Tibial nerve (tissue), 4 donors: ENCODE data around the gene KCNN4.
"Not testable (repeated sequence)": the region's sequence is repeated elsewhere in the genome, so short reads cannot be mapped to it uniquely, and the experiment has no call there.

Source experiments
- EP300 ChIP-seq, 2 donors: sonication (generic); formaldehyde crosslinking; IDR thresholded peaks; one replicate each; pipeline ENCODE4 v1.6.1; 2017; ENCODE audit warnings: antibody characterized with exemption in 2 of 2, mild to moderate bottlenecking in 1 of 2
- POLR2A ChIP-seq, 2 donors: fragments of 450-650 bp; IDR thresholded peaks; one replicate each; pipeline ENCODE4 v1.6.1; 2017; ENCODE audit warnings: antibody characterized with exemption in 2 of 2, mild to moderate bottlenecking in 2 of 2, moderate library complexity in 2 of 2
- TF ChIP-seq, protein P1 (sequence below), 5 experiments: fragments of 200-600 bp in 3 of 5; fragments of 450-650 bp in 2 of 5; sonication (generic) in 3 of 5; IDR thresholded peaks; one replicate each; pipeline ENCODE4 v1.5.1; 2016 to 2019; ENCODE audit warnings: antibody characterized with exemption in 5 of 5, mild to moderate bottlenecking in 3 of 5, moderate library complexity in 2 of 5

DNA sequence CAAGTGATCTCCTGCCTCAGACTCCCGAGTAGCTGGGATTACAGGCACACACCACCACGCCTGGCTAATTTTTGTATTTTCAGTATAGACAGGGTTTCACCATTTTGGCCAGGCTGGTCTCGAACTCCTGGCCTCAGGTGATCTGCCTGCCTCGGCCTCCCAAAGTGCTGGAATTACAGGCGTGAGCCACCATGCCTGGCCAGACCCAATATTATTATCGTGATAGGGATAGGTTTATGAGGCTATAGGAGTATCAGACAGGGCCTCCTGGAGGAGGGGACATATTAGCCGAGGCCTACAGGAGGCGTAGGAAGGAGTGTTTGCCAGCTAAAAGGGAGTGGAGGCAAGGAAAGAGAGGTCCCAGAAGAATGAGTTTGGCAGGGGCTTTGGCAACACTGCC lies 16.1 kb downstream of the KCNN4 start:
- not testable (repeated sequence) for TF ChIP-seq EP300, POLR2A (IDR thresholded peaks at IDR 0.05)
- TF ChIP-seq, protein P1, sequence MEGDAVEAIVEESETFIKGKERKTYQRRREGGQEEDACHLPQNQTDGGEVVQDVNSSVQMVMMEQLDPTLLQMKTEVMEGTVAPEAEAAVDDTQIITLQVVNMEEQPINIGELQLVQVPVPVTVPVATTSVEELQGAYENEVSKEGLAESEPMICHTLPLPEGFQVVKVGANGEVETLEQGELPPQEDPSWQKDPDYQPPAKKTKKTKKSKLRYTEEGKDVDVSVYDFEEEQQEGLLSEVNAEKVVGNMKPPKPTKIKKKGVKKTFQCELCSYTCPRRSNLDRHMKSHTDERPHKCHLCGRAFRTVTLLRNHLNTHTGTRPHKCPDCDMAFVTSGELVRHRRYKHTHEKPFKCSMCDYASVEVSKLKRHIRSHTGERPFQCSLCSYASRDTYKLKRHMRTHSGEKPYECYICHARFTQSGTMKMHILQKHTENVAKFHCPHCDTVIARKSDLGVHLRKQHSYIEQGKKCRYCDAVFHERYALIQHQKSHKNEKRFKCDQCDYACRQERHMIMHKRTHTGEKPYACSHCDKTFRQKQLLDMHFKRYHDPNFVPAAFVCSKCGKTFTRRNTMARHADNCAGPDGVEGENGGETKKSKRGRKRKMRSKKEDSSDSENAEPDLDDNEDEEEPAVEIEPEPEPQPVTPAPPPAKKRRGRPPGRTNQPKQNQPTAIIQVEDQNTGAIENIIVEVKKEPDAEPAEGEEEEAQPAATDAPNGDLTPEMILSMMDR (IDR thresholded peaks at IDR 0.05), result not testable (repeated sequence)
